Thyroid gland (tissue), 4 donors: ENCODE results near the gene KCNK13. TPM values are rescaled to one million over a fixed set of nuclear protein-coding genes. Genes with fewer than 3 reads are reported as not detected.

Source experiments
- DNase-seq, 2 donors: peaks; one replicate each; pipeline ENCODE4 v3.0.0-alpha.2; 2019
- H3K27ac ChIP-seq, 3 donors: fragments of 200-600 bp; sonication (generic); 1 replicate in 2 of 3; 2 replicates in 1 of 3; pipeline ENCODE4 v1.5.1; 2016 to 2019; ENCODE audit warnings: mild to moderate bottlenecking in 1 of 3, moderate library complexity in 1 of 3
- H3K27me3 ChIP-seq: fragments of 200-600 bp; sonication (generic); one replicate; pipeline ENCODE4 v1.5.1; 2019
- H3K36me3 ChIP-seq, 2 donors: fragments of 200-600 bp; sonication (generic); one replicate each; pipeline ENCODE4 v1.5.1; 2016 to 2019
- H3K4me1 ChIP-seq, 2 donors: fragments of 200-600 bp; sonication (generic); one replicate each; pipeline ENCODE4 v1.5.1; 2017 to 2019
- H3K4me3 ChIP-seq, 3 donors: fragments of 200-600 bp; sonication (generic); replicated peaks in 1 of 3; 1 replicate in 2 of 3; 2 replicates in 1 of 3; pipeline ENCODE4 v1.5.1; 2016; ENCODE audit warnings: mild to moderate bottlenecking in 1 of 3
- H3K9me3 ChIP-seq: fragments of 200-600 bp; sonication (generic); one replicate; pipeline ENCODE4 v1.5.1; 2017
- CTCF ChIP-seq, 6 experiments: fragments of 200-600 bp in 3 of 6; fragments of 450-650 bp in 3 of 6; sonication (generic) in 3 of 6; IDR thresholded peaks; one replicate each; pipeline ENCODE4 v1.5.1; 2016 to 2019; ENCODE audit warnings: antibody characterized with exemption in 6 of 6, mild to moderate bottlenecking in 2 of 6, inconsistent platforms in 1 of 6, moderate library complexity in 1 of 6
- POLR2A ChIP-seq, 2 donors: fragments of 450-650 bp; IDR thresholded peaks; one replicate each; pipeline ENCODE4 v1.6.1; 2017; ENCODE audit warnings: antibody characterized with exemption in 2 of 2, mild to moderate bottlenecking in 2 of 2, moderate library complexity in 1 of 2
- whole genome bisulfite sequencing, 2 donors: methylation state at CpG; one replicate each; pipeline ENCODE4 v1.1.5; 2017; 5-methylcytosine and 5-hydroxymethylcytosine counted together
- intact Hi-C: fragments of 100-400 bp; cut with DNase I; formaldehyde crosslinking; loops from one replicate; pipeline ENCODE4 v1.15.1; 2023
- total RNA-seq, 4 donors: library from RNA; depleted of rRNA; stranded (reverse); fragments of >200 nt; gene quantifications; one replicate each; pipeline ENCODE4 v1.2.3, GENCODE V29; 2016

Gene KCNK13
- total RNA-seq, 4 donors from 2014 or later = 4.0 to 7.2 (median 4.9) TPM

- WGBS, 2 donors = 94% methylated on average over 23 of the region's 23 CpGs
- TF ChIP-seq POLR2A (IDR thresholded peaks at IDR 0.05) = no peak
- no peak for TF ChIP-seq CTCF (IDR thresholded peaks at IDR 0.05)
- Histone ChIP-seq H3K9me3 (no peaks in the 10 kb centered on the region), H3K36me3 (no peaks in the 10 kb centered on the region), H3K4me3 (no peak overlapping the region), H3K27me3 (no peaks in the 10 kb centered on the region), H3K27ac (no peak overlapping the region), H3K4me1 (peaks cover 0 to 4% of the 10 kb centered on the region in 2 donors)
- intact Hi-C loops = no loop called here
- no peak for DNase-seq
These were observed 122.9 kb downstream of the KCNK13 start for GRCh38 chr14:90184571-90185266.

GRCh38 chr14:90188588-90188987 is 126.8 kb downstream of the KCNK13 start:
- no peaks in the 10 kb centered on the region for H3K36me3 ChIP-seq
- TF ChIP-seq POLR2A (IDR thresholded peaks at IDR 0.05) = no peak
- no peak for TF ChIP-seq CTCF (IDR thresholded peaks at IDR 0.05)
- H3K4me3 ChIP-seq = no peak overlapping the region
- intact Hi-C loops = no loop called here
- no peak overlapping the region for H3K27ac ChIP-seq
- H3K4me1 ChIP-seq = no peaks in the 10 kb centered on the region
- no peak for DNase-seq
- WGBS, 2 donors = 92 to 94% methylated on average over 2 of the region's 2 CpGs
- no peaks in the 10 kb centered on the region for H3K9me3 ChIP-seq
- H3K27me3 ChIP-seq = no peaks in the 10 kb centered on the region

GRCh38 chr14:90191154-90191553 is 129.4 kb downstream of the KCNK13 start:
- Histone ChIP-seq H3K27me3 (no peaks in the 10 kb centered on the region), H3K36me3 (no peaks in the 10 kb centered on the region), H3K4me3 (no peak overlapping the region), H3K27ac (no peak overlapping the region), H3K9me3 (no peaks in the 10 kb centered on the region), H3K4me1 (no peaks in the 10 kb centered on the region)
- TF ChIP-seq POLR2A (IDR thresholded peaks at IDR 0.05) (no peak), CTCF (IDR thresholded peaks at IDR 0.05) (no peak)
- WGBS, 2 donors = 57 to 70% methylated on average over 5 of the region's 5 CpGs
- intact Hi-C loops = no loop called here
- DNase-seq = peak; percentile 13 to 21

- Histone ChIP-seq H3K9me3 (no peaks in the 10 kb centered on the region), H3K4me3 (no peak overlapping the region), H3K27ac (no peak overlapping the region), H3K36me3 (no peaks in the 10 kb centered on the region), H3K4me1 (no peaks in the 10 kb centered on the region), H3K27me3 (no peaks in the 10 kb centered on the region)
- no peak for TF ChIP-seq POLR2A (IDR thresholded peaks at IDR 0.05)
- TF ChIP-seq CTCF (IDR thresholded peaks at IDR 0.05) = no peak
- WGBS, 2 donors = 75 to 84% methylated on average over 7 of the region's 7 CpGs
- no peak for DNase-seq
- intact Hi-C loops = no loop called here
These were observed 129.8 kb downstream of the KCNK13 start for GRCh38 chr14:90191585-90191984.

- intact Hi-C loops = no loop called here
- 66 to 70% methylated on average over 9 of the region's 9 CpGs for WGBS, 2 donors
These were observed 132.1 kb downstream of the KCNK13 start for GRCh38 chr14:90193925-90194324.

More at GRCh38 chr14:90193925-90194324, 132.1 kb downstream of the KCNK13 start:
- Histone ChIP-seq H3K27me3 (no peaks in the 10 kb centered on the region), H3K4me3 (no peak overlapping the region), H3K27ac (no peak overlapping the region), H3K36me3 (no peaks in the 10 kb centered on the region), H3K4me1 (no peaks in the 10 kb centered on the region), H3K9me3 (no peaks in the 10 kb centered on the region)
- no peak for DNase-seq
- TF ChIP-seq CTCF (IDR thresholded peaks at IDR 0.05) (peak in 1 of 6 experiments; percentile 8), POLR2A (IDR thresholded peaks at IDR 0.05) (no peak)
